ENCODE data around the gene PDGFRB. TPM values are rescaled to one million over a fixed set of nuclear protein-coding genes. Genes with fewer than 3 reads are reported as not detected.

Gene PDGFRB
- total and polyA plus RNA-seq, 10 of the 15 experiments (the other 5 are each of a cell fraction or from before 2014, with no cell fraction given), result 0.02 to 3.0 (median 1.0) TPM

DNA sequence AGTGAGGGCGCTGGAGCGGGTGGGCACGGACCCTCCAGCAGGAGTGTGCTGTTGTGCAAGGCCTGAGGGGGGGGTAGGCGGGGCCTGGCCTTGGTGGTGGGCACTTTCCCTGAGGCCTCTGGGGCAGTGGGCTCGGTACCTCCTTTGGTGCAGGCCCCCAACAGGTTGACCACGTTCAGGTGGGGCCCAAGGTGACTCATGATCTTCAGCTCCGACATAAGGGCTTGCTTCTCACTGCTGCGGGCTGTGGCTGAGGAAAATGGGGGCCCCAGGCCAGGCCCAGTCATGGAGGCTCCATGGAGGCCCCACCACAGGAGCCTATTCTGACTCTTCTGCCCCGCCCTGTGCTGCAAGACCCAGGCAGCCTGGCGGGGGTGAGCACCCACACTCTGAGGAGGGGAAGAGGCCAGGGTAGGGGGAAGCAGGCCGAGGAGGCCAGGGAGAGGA, 31.5 kb downstream of the PDGFRB start:
- ATAC-seq (no peak), DNase-seq (ENCODE audit: low read depth, low spot score) (no peak), FAIRE-seq (no peak)
- SMC1A ChIA-PET (ENCODE audit: uncharacterized antibody, unreplicated experiment), result interaction anchor here (0.7 kb wide), 1 partner anchor 52 kb away, joined by 3 read pairs; no protein-coding TSS in a partner anchor
- H4K20me1 ChIP-seq (ENCODE audit: control insufficient read depth, insufficient read depth), result no peaks in the 10 kb centered on the region
- 28% methylated on average over 11 of the region's 11 CpGs for whole genome bisulfite sequencing (ENCODE audit: insufficient coverage, insufficient replicate concordance, low lambda C conversion rate, missing lambda C conversion rate)
- in situ Hi-C loops (cut with MboI) (no loop called here), intact Hi-C loops (cut with micrococcal nuclease; ENCODE audit: unreplicated experiment) (no loop called here)
- H2AFZ ChIP-seq (ENCODE audit: control insufficient read depth, low read depth, low read length), result no peak overlapping the region
- BruUV-seq (replicated peaks), result no TSS peak
- RAD21 ChIA-PET (ENCODE audit: unreplicated experiment), result interaction anchor here (0.9 kb wide), 1 partner anchor 89 kb away, joined by 3 read pairs; no protein-coding TSS in a partner anchor
- H3K4me3 ChIP-seq, result no peak overlapping the region
- H3K4me2 ChIP-seq (ENCODE audit: control insufficient read depth, insufficient read depth), result no peak overlapping the region
- H3K4me1 ChIP-seq (ENCODE audit: control insufficient read depth, insufficient read depth, low read length), result no peaks in the 10 kb centered on the region
- no peaks in the 10 kb centered on the region for H3K9me3 ChIP-seq (replicated peaks; ENCODE audit: control insufficient read depth, insufficient read depth, low read length)
- CTCF ChIA-PET, result interaction anchor here (1.4 to 2.5 kb wide), 2 partner anchors 15 to 95 kb away, joined by 5 to 15 read pairs; no protein-coding TSS in a partner anchor
- POLR2A ChIA-PET, result no interaction called here
- H3K27me3 ChIP-seq (replicated peaks in 1 of 2; ENCODE audit: control insufficient read depth in 2 of 2, insufficient read depth in 2 of 2, low read length in 1 of 2), result no peaks in the 10 kb centered on the region
- no peak overlapping the region for H3K9ac ChIP-seq (ENCODE audit: control insufficient read depth, insufficient read depth, low read length)
- TF ChIP-seq CHD1 (IDR thresholded peaks at IDR 0.05; ENCODE audit: low read depth, low read length), result no peak
- TF ChIP-seq, protein P1, sequence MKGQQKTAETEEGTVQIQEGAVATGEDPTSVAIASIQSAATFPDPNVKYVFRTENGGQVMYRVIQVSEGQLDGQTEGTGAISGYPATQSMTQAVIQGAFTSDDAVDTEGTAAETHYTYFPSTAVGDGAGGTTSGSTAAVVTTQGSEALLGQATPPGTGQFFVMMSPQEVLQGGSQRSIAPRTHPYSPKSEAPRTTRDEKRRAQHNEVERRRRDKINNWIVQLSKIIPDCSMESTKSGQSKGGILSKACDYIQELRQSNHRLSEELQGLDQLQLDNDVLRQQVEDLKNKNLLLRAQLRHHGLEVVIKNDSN (IDR thresholded peaks at IDR 0.05; ENCODE audit: borderline replicate concordance, extremely low read length, insufficient read depth, low read depth, low read length), result no peak
- no peak overlapping the region for H3K27ac ChIP-seq (ENCODE audit: control insufficient read depth, insufficient read depth)
- H3K36me3 ChIP-seq (ENCODE audit: control insufficient read depth in 2 of 2, insufficient read depth in 2 of 2, low read length in 1 of 2), result no peaks in the 10 kb centered on the region
- no peaks in the 10 kb centered on the region for H3K79me2 ChIP-seq (ENCODE audit: control insufficient read depth, insufficient read depth, low read length)

DNA sequence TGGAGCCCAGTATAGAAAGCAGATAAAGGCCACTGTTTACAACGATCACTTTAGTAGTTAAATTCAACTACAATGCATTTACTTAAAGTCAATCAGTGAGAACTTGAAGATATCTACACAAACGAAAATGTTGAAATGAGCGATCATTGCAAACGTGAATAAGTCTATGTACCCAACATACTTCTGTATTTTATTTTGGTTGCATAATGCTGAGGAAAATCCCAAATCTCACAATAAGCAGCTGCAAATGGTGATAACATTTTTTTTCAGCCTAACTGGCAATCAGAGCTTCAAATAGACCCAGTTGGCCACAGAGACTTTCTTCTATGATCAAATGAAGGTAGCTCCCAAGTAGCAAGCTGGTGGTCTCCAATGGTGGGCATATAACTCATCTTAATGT, 32.1 kb downstream of the PDGFRB start:
- DNase-seq (ENCODE audit: low read depth, low spot score), result no peak
- POLR2A ChIA-PET, result no interaction called here
- no peak for FAIRE-seq
- Histone ChIP-seq H3K27ac (ENCODE audit: control insufficient read depth, insufficient read depth) (no peak overlapping the region), H2AFZ (ENCODE audit: control insufficient read depth, low read depth, low read length) (no peak overlapping the region), H3K9me3 (replicated peaks; ENCODE audit: control insufficient read depth, insufficient read depth, low read length) (no peaks in the 10 kb centered on the region), H4K20me1 (ENCODE audit: control insufficient read depth, insufficient read depth) (no peaks in the 10 kb centered on the region), H3K79me2 (ENCODE audit: control insufficient read depth, insufficient read depth, low read length) (no peaks in the 10 kb centered on the region), H3K4me3 (no peak overlapping the region), H3K4me2 (ENCODE audit: control insufficient read depth, insufficient read depth) (no peak overlapping the region), H3K4me1 (ENCODE audit: control insufficient read depth, insufficient read depth, low read length) (no peaks in the 10 kb centered on the region), H3K9ac (ENCODE audit: control insufficient read depth, insufficient read depth, low read length) (no peak overlapping the region), H3K36me3 (ENCODE audit: control insufficient read depth in 2 of 2, insufficient read depth in 2 of 2, low read length in 1 of 2) (no peaks in the 10 kb centered on the region), H3K27me3 (replicated peaks in 1 of 2; ENCODE audit: control insufficient read depth in 2 of 2, insufficient read depth in 2 of 2, low read length in 1 of 2) (no peaks in the 10 kb centered on the region)
- SMC1A ChIA-PET (ENCODE audit: uncharacterized antibody, unreplicated experiment), result interaction anchor here (0.7 to 1.2 kb wide), 3 partner anchors 53 to 597 kb away, joined by 3 read pairs; no protein-coding TSS in a partner anchor
- RAD21 ChIA-PET (ENCODE audit: unreplicated experiment), result interaction anchor here (0.7 to 0.9 kb wide), 2 partner anchors 70 to 89 kb away, joined by 3 read pairs; no protein-coding TSS in a partner anchor
- ATAC-seq, result no peak
- intact Hi-C loops (cut with micrococcal nuclease; ENCODE audit: unreplicated experiment) (no loop called here), in situ Hi-C loops (cut with MboI) (no loop called here)
- CTCF ChIA-PET, result interaction anchor here (1.4 to 2.5 kb wide), 3 partner anchors 14 to 206 kb away, joined by 4 to 15 read pairs (median 5); no protein-coding TSS in a partner anchor
- WGBS (ENCODE audit: insufficient coverage, insufficient replicate concordance, low lambda C conversion rate, missing lambda C conversion rate), result 39% methylated on average over 4 of the region's 4 CpGs
- BruUV-seq (replicated peaks), result no TSS peak
- TF ChIP-seq SRF (IDR thresholded peaks at IDR 0.05; ENCODE audit: low read depth in 2 of 2, low read length in 2 of 2) (no peak), MEF2B (IDR thresholded peaks at IDR 0.05; ENCODE audit: partially characterized antibody, poor library complexity, severe bottlenecking) (no peak), TCF3 (IDR thresholded peaks at IDR 0.05; ENCODE audit: borderline replicate concordance, insufficient read depth, low read depth, low read length) (no peak), KDM1A (IDR thresholded peaks at IDR 0.05; ENCODE audit: borderline replicate concordance) (no peak), POLR2A (IDR thresholded peaks at IDR 0.05; ENCODE audit: low read depth, low read length) (no peak), SMARCA5 (IDR thresholded peaks at IDR 0.05) (no peak)
- TF ChIP-seq, protein P2, sequence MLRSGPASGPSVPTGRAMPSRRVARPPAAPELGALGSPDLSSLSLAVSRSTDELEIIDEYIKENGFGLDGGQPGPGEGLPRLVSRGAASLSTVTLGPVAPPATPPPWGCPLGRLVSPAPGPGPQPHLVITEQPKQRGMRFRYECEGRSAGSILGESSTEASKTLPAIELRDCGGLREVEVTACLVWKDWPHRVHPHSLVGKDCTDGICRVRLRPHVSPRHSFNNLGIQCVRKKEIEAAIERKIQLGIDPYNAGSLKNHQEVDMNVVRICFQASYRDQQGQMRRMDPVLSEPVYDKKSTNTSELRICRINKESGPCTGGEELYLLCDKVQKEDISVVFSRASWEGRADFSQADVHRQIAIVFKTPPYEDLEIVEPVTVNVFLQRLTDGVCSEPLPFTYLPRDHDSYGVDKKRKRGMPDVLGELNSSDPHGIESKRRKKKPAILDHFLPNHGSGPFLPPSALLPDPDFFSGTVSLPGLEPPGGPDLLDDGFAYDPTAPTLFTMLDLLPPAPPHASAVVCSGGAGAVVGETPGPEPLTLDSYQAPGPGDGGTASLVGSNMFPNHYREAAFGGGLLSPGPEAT (IDR thresholded peaks at IDR 0.05; ENCODE audit: low read depth), result no peak
- TF ChIP-seq, protein P3, sequence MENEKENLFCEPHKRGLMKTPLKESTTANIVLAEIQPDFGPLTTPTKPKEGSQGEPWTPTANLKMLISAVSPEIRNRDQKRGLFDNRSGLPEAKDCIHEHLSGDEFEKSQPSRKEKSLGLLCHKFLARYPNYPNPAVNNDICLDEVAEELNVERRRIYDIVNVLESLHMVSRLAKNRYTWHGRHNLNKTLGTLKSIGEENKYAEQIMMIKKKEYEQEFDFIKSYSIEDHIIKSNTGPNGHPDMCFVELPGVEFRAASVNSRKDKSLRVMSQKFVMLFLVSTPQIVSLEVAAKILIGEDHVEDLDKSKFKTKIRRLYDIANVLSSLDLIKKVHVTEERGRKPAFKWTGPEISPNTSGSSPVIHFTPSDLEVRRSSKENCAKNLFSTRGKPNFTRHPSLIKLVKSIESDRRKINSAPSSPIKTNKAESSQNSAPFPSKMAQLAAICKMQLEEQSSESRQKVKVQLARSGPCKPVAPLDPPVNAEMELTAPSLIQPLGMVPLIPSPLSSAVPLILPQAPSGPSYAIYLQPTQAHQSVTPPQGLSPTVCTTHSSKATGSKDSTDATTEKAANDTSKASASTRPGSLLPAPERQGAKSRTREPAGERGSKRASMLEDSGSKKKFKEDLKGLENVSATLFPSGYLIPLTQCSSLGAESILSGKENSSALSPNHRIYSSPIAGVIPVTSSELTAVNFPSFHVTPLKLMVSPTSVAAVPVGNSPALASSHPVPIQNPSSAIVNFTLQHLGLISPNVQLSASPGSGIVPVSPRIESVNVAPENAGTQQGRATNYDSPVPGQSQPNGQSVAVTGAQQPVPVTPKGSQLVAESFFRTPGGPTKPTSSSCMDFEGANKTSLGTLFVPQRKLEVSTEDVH (IDR thresholded peaks at IDR 0.05; ENCODE audit: low read depth, partially characterized antibody), result no peak
